ENCODE measurements around the gene TGIF1. TPM values are rescaled to one million over a fixed set of nuclear protein-coding genes. Genes with fewer than 3 reads are reported as not detected.

Gene TGIF1
- total RNA-seq, 1 donor from 2014 or later: 55.3 TPM

GRCh38 chr18:3508576-3509549 is 58.9 kb downstream of the TGIF1 start:
- H3K9me3 ChIP-seq (ENCODE audit: control insufficient read depth in 3 of 3, low read length in 3 of 3): no peaks in the 10 kb centered on the region
- H3K27me3 ChIP-seq (ENCODE audit: control insufficient read depth in 3 of 3, insufficient read depth in 3 of 3, low read length in 3 of 3): no peaks in the 10 kb centered on the region
- no peak overlapping the region for H3K4me3 ChIP-seq (ENCODE audit: low read length in 3 of 3)
- H3K27ac ChIP-seq (ENCODE audit: low read depth, low read length): no peak overlapping the region
- peak overlapping the region in 1 of 3 donors; percentile 19 for H3K9ac ChIP-seq (ENCODE audit: low read depth in 1 of 3, low read length in 3 of 3)
- H3K36me3 ChIP-seq (ENCODE audit: control insufficient read depth in 3 of 3, insufficient read depth in 3 of 3, low read length in 3 of 3): no peaks in the 10 kb centered on the region
- H3K4me1 ChIP-seq (ENCODE audit: control insufficient read depth in 3 of 3, insufficient read depth in 3 of 3, low read length in 3 of 3): peaks cover 0 to 4% (median 0%) of the 10 kb centered on the region in 3 donors

Other genes with a start within 250 kb of the TGIF1 start
- 661 TPM for gene MYOM1, start 230.2 kb upstream of the TGIF1 start, total RNA-seq
- 694 TPM for gene MYL12A, start 202.4 kb upstream of the TGIF1 start, total RNA-seq
- 178 TPM for gene MYL12B, start 188.0 kb upstream of the TGIF1 start, total RNA-seq